Astrocyte (in vitro differentiated cells and primary cell): ENCODE measurements around the gene ZP3.
"Not testable (repeated sequence)": the region's sequence is repeated elsewhere in the genome, so short reads cannot be mapped to it uniquely, and the experiment has no call there.

ENCODE experiments used
- CTCF ChIP-seq: IDR thresholded peaks from 2 replicates; pipeline ENCODE4 v1.5.1; 2011; ENCODE audit warnings: low read depth, mild to moderate bottlenecking, inconsistent platforms, low read length, moderate library complexity; ENCODE audit not compliant: insufficient read depth
- EZH2 ChIP-seq: IDR thresholded peaks from 2 replicates; pipeline ENCODE4 v1.6.1; 2012; ENCODE audit warnings: mild to moderate bottlenecking, low read length, inconsistent platforms; ENCODE audit not compliant: insufficient read depth

- not testable (repeated sequence) for TF ChIP-seq CTCF, EZH2
Observed at GRCh38 chr7:76441792-76442191, 17.0 kb downstream of the ZP3 start.
